ENCODE results near the gene NSD2. TPM values are rescaled to one million over a fixed set of nuclear protein-coding genes. Genes with fewer than 3 reads are reported as not detected.

Gene NSD2
- total RNA-seq, 6 experiments from 2014 or later = 11.4 to 19.4 (median 14.0) TPM

DNA sequence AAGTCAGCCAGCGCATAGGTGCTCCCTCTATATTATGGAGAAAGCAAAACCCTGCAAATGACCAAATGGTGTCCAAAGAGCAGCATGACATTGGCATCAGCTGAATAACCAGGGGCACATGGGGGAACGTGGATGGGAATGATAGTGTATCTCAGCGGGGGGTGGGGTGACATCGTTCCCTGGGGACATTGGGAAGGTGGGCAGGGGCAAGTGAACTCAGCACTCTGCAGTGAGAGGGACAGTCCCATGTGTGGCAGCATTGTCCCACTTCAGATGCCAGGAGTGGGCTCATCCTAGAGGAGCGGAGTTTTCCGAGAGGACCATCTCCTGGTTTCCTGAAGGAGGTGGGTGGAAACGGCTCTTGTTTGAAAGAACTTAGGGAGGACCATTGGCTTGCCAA, 72.7 kb downstream of the NSD2 start:
- no peak overlapping the region for H3K27ac ChIP-seq
- H3K4me1 ChIP-seq = no peaks in the 10 kb centered on the region
- TF ChIP-seq POLR2A (IDR thresholded peaks at IDR 0.05) (no peak), CTCF (IDR thresholded peaks at IDR 0.05) (no peak)
- ATAC-seq (no peak), DNase-seq (no peak)
- 100% methylated on average over 6 of the region's 7 CpGs for WGBS (ENCODE audit: insufficient coverage, low coverage, low lambda C conversion rate, missing lambda C conversion rate)
- no peaks in the 10 kb centered on the region for H3K9me3 ChIP-seq
- intact Hi-C loops (cut with DNase I) = no loop called here
- H3K4me3 ChIP-seq = no peak overlapping the region
- peaks cover 0 to 20% (median 4%) of the 10 kb centered on the region in 4 donors for H3K36me3 ChIP-seq
- H3K27me3 ChIP-seq = no peaks in the 10 kb centered on the region

- H3K27ac ChIP-seq = no peak overlapping the region
- no peak for ATAC-seq
- DNase-seq = no peak
- H3K4me3 ChIP-seq = no peak overlapping the region
- TF ChIP-seq CTCF (IDR thresholded peaks at IDR 0.05) (no peak), POLR2A (IDR thresholded peaks at IDR 0.05) (no peak)
- no peaks in the 10 kb centered on the region for H3K27me3 ChIP-seq
- WGBS (ENCODE audit: insufficient coverage, low coverage, low lambda C conversion rate, missing lambda C conversion rate) = 84% methylated on average over 11 of the region's 11 CpGs
- no peaks in the 10 kb centered on the region for H3K4me1 ChIP-seq
- intact Hi-C loops (cut with DNase I) = no loop called here
- no peaks in the 10 kb centered on the region for H3K9me3 ChIP-seq
- peaks cover 0 to 13% (median 0%) of the 10 kb centered on the region in 4 donors for H3K36me3 ChIP-seq
These were observed 74.1 kb downstream of the NSD2 start for GRCh38 chr4:1945124-1945895.

GRCh38 chr4:1945912-1946311, 74.7 kb downstream of the NSD2 start:
- TF ChIP-seq POLR2A (IDR thresholded peaks at IDR 0.05) (no peak), CTCF (IDR thresholded peaks at IDR 0.05) (no peak)
- Histone ChIP-seq H3K4me1 (no peaks in the 10 kb centered on the region), H3K4me3 (no peak overlapping the region), H3K36me3 (peaks cover 0 to 9% (median 0%) of the 10 kb centered on the region in 4 donors), H3K27ac (no peak overlapping the region), H3K9me3 (no peaks in the 10 kb centered on the region), H3K27me3 (no peaks in the 10 kb centered on the region)
- intact Hi-C loops (cut with DNase I) = no loop called here
- ATAC-seq (no peak), DNase-seq (no peak)
- 100% methylated on average over 1 of the region's 1 CpG for WGBS (ENCODE audit: insufficient coverage, low coverage, low lambda C conversion rate, missing lambda C conversion rate)

DNA sequence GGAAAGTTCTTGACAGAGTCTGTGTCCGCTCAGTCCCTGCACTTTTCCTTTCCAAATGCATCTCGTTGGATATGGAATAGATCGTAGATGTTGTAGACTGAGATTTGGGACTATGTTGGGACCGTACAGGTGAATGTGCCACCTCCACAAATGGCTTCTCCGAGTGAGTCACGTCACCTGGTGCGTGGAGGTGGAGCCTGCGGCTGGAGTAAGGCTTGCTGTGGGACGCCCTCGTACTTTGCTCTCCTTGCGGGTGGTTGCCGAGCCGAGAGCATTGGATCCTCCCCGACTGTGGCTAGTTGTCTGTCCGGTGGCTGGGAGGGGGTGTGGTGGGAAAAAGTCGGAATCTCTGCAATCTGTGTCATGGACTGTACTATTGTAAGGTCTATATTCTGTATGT, 77.0 kb downstream of the NSD2 start:
- 100% methylated on average over 3 of the region's 16 CpGs for WGBS (ENCODE audit: insufficient coverage, low coverage, low lambda C conversion rate, missing lambda C conversion rate)
- Histone ChIP-seq H3K4me1 (no peaks in the 10 kb centered on the region), H3K27me3 (no peaks in the 10 kb centered on the region), H3K9me3 (no peaks in the 10 kb centered on the region), H3K27ac (no peak overlapping the region), H3K4me3 (no peak overlapping the region), H3K36me3 (no peaks in the 10 kb centered on the region)
- no peak for TF ChIP-seq POLR2A (IDR thresholded peaks at IDR 0.05)
- no peak for TF ChIP-seq CTCF (IDR thresholded peaks at IDR 0.05)
- DNase-seq (no peak), ATAC-seq (no peak)
- intact Hi-C loops (cut with DNase I) = no loop called here

Data from right lobe of liver (tissue), 6 donors.